HG03103 (cell line): ENCODE measurements around the gene ZNF777.

Experiments used
- ATAC-seq: cut with Tn5 transposase; IDR thresholded peaks from one replicate; pipeline ENCODE4 v1.9.1; 2021; ENCODE audit warnings: low read depth; ENCODE audit not compliant: unreplicated experiment

ZNF777 gene

GRCh38 chr7:149477494-149478443 lies 16.9 kb upstream of the ZNF777 start:
- ATAC-seq = no peak

- ATAC-seq = no peak
Measured at GRCh38 chr7:149476791-149477190, 15.9 kb upstream of the ZNF777 start.

GRCh38 chr7:149475121-149476045 lies 14.5 kb upstream of the ZNF777 start:
- ATAC-seq = no peak

- ATAC-seq = no peak
Measured at GRCh38 chr7:149474309-149475120, 13.7 kb upstream of the ZNF777 start.

GRCh38 chr7:149473251-149473650 lies 12.4 kb upstream of the ZNF777 start:
- no peak for ATAC-seq

GRCh38 chr7:149471289-149471953 lies 10.6 kb upstream of the ZNF777 start:
- no peak for ATAC-seq

GRCh38 chr7:149469806-149470205 lies 8.9 kb upstream of the ZNF777 start:
- ATAC-seq = no peak

GRCh38 chr7:149468208-149468607 lies 7.3 kb upstream of the ZNF777 start:
- no peak for ATAC-seq

- no peak for ATAC-seq
Measured at GRCh38 chr7:149467321-149467859, 6.5 kb upstream of the ZNF777 start.

GRCh38 chr7:149466364-149466763 lies 5.5 kb upstream of the ZNF777 start:
- no peak for ATAC-seq

- no peak for ATAC-seq
Measured at GRCh38 chr7:149463500-149464161, 2.8 kb upstream of the ZNF777 start.

- ATAC-seq = no peak
Measured at GRCh38 chr7:149462101-149462520, 1.2 kb upstream of the ZNF777 start.

- ATAC-seq = peak; percentile 33
Measured at GRCh38 chr7:149459540-149460452, 1.1 kb downstream of the ZNF777 start.

- ATAC-seq = no peak
Measured at GRCh38 chr7:149459201-149459539, 1.7 kb downstream of the ZNF777 start.

GRCh38 chr7:149458235-149458634 lies 2.6 kb downstream of the ZNF777 start:
- ATAC-seq = no peak

- ATAC-seq = no peak
Measured at GRCh38 chr7:149457766-149458165, 3.1 kb downstream of the ZNF777 start.

- ATAC-seq = no peak
Measured at GRCh38 chr7:149456506-149457421, 4.1 kb downstream of the ZNF777 start.
